NOMO-1 treated with dmso at 0.1 percent for 144 hours (cell line): Measurements from ENCODE around the gene ZNF646.

ENCODE experiments used
- DNase-seq: peaks from one replicate; lab custom pipeline; 2025; ENCODE audit not compliant: unreplicated experiment; lab: John Stamatoyannopoulos, UW

The ZNF646 gene

GRCh38 chr16:31073970-31074813, at the start of gene ZNF646, which contains the start of gene ZNF668:
Gene ZNF646 (plus strand): TSS chr16:31074422. CDS start chr16:31076325, 1,903 bp downstream.
Gene ZNF668 (minus strand): TSS chr16:31074240. CDS start chr16:31064459, 9,781 bp downstream.
- peak; percentile 100 for DNase-seq

- DNase-seq, result no peak
Observed at GRCh38 chr16:31025339-31025738, 48.9 kb upstream of the ZNF646 start.

- DNase-seq, result no peak
Observed at GRCh38 chr16:31029272-31029671, 45.0 kb upstream of the ZNF646 start.

GRCh38 chr16:31031276-31031675, 42.9 kb upstream of the ZNF646 start:
- DNase-seq, result no peak

- DNase-seq, result peak; percentile 95
Observed at GRCh38 chr16:31032736-31033708, 41.2 kb upstream of the ZNF646 start, which contains the start of gene STX4. Gene STX4 (plus strand): TSS chr16:31033558. CDS start chr16:31033806, 248 bp downstream.

GRCh38 chr16:31033709-31034492, 40.3 kb upstream of the ZNF646 start:
- DNase-seq, result peak; percentile 46

- no peak for DNase-seq
Observed at GRCh38 chr16:31036691-31037090, 37.5 kb upstream of the ZNF646 start.

GRCh38 chr16:31038993-31039392, 35.2 kb upstream of the ZNF646 start:
- no peak for DNase-seq

- no peak for DNase-seq
Observed at GRCh38 chr16:31042866-31043265, 31.4 kb upstream of the ZNF646 start.

GRCh38 chr16:31043352-31043751, 30.9 kb upstream of the ZNF646 start:
- DNase-seq, result no peak

GRCh38 chr16:31043898-31044481, 30.2 kb upstream of the ZNF646 start:
- no peak for DNase-seq

GRCh38 chr16:31050280-31051030, 23.8 kb upstream of the ZNF646 start:
- DNase-seq, result no peak

- DNase-seq, result no peak
Observed at GRCh38 chr16:31052114-31052513, 22.1 kb upstream of the ZNF646 start.

GRCh38 chr16:31055613-31056012, 18.6 kb upstream of the ZNF646 start:
- DNase-seq, result no peak

GRCh38 chr16:31061126-31061812, 13.0 kb upstream of the ZNF646 start:
- DNase-seq, result no peak

GRCh38 chr16:31061813-31062440, 12.3 kb upstream of the ZNF646 start:
- no peak for DNase-seq

- no peak for DNase-seq
Observed at GRCh38 chr16:31063495-31063842, 10.8 kb upstream of the ZNF646 start.

- DNase-seq, result no peak
Observed at GRCh38 chr16:31063843-31064611, 10.2 kb upstream of the ZNF646 start.
